Fibroblast of villous mesenchyme (primary cell): ENCODE results near the gene SORBS1. TPM values are rescaled to one million over a fixed set of nuclear protein-coding genes. Genes with fewer than 3 reads are reported as not detected.

ENCODE experiments used
- DNase-seq: peaks from one replicate; pipeline ENCODE4 v3.0.0-alpha.2; 2010; ENCODE audit warnings: low read depth
- H3K4me3 ChIP-seq: 2 replicates; pipeline ENCODE4 v1.5.1; 2011; ENCODE audit warnings: low read depth, mild to moderate bottlenecking, low read length
- CTCF ChIP-seq: IDR thresholded peaks from 2 replicates; pipeline ENCODE4 v1.5.1; 2012; ENCODE audit warnings: low read depth, mild to moderate bottlenecking, low read length; ENCODE audit not compliant: insufficient read depth
- total RNA-seq: library from RNA; depleted of rRNA; stranded (reverse); fragments of >200 nt; gene quantifications from 2 replicates; pipeline ENCODE4 v1.2.3, GENCODE V29; 2012

The SORBS1 gene
- total RNA-seq, 1 donor: 8.2 TPM

DNA sequence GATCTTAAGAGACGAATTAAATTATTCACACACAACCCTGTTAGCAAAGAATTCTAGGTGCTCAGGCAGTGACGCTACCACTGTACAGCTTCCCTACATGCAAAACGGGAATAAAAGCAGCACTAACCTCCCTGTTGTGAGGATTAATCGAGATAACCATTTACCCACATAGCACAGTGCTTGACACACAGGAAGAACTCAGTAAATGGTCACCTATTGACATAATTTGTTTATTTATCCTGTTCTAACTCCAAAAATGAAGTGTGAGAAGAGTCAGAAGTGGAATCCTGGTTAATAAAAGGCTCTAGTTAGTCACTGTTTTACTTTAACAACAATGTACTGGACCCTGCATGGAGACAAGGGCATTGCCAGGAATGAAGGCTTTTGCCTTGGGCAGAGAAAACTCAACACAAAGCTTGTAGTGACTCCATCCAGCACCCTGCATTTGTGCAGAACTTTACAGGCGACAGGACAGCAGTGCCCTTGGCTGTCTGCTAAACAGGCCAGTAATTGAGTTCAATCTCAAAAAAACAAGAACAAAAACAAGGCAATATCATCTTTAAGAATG lies 103.8 kb downstream of the SORBS1 start:
- no peak for TF ChIP-seq CTCF
- H3K4me3 ChIP-seq: no peak overlapping the region
- no peak for DNase-seq

- no peak for TF ChIP-seq CTCF
- no peak for DNase-seq
- H3K4me3 ChIP-seq: no peak overlapping the region
These were observed 104.7 kb downstream of the SORBS1 start for GRCh38 chr10:95456516-95456915.

DNA sequence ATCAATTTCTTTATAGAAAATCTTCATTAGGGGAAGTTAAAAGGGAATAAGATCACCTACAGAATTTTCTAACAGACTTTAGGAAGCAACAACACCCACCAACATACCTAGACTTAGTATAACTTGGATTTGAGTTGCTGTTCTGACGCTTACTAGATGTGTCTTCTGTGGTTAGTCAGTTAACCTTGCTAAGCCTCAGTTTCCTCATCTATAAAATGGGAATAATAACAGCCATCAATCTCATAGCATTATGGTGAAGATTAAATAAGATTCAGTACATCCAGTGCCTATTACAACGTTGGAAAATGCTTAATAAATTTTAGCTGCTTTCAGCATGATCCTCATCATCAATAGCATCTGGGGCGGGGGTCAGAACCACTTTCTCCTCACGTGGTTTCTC lies 106.2 kb downstream of the SORBS1 start:
- TF ChIP-seq CTCF: no peak
- H3K4me3 ChIP-seq: no peak overlapping the region
- no peak for DNase-seq

GRCh38 chr10:95454356-95454755 lies 106.8 kb downstream of the SORBS1 start:
- TF ChIP-seq CTCF: no peak
- DNase-seq: no peak
- no peak overlapping the region for H3K4me3 ChIP-seq

GRCh38 chr10:95451568-95452524 lies 109.3 kb downstream of the SORBS1 start:
- no peak for TF ChIP-seq CTCF
- no peak for DNase-seq
- H3K4me3 ChIP-seq: no peak overlapping the region

DNA sequence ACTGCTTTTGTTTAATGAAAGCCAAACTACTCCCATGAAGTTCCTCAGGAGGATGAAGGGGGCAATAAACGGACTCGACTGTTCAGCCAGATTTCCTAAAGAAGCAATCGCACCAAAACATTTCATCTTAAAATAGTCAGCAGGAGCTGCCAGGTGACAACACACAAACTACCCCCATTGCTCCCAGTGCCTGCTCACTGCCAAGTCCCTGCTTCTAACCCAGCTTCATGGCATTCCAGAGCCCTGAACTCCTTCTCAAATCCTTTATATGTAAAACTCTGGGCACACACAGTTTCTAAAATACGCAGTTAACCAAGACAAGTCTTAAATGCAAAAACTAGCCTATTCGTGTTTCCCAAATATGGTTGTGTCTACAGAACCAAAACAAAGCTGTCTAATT lies 110.0 kb downstream of the SORBS1 start:
- H3K4me3 ChIP-seq: no peak overlapping the region
- no peak for DNase-seq
- TF ChIP-seq CTCF: no peak
